Parathyroid adenoma (tissue), 2 donors: Measurements from ENCODE around the gene MYO16.

Experiments
- H2AFZ ChIP-seq: fragments of 300-600 bp; sonication (generic); one replicate; pipeline ENCODE4 v1.7.0; 2017; ENCODE audit warnings: antibody characterized with exemption, mild to moderate bottlenecking
- H3K27ac ChIP-seq: fragments of 300-600 bp; sonication (generic); one replicate; pipeline ENCODE4 v1.7.0; 2017
- H3K27me3 ChIP-seq: fragments of 300-600 bp; sonication (generic); one replicate; pipeline ENCODE4 v1.7.0; 2017; ENCODE audit warnings: low read length; ENCODE audit not compliant: control insufficient read depth, insufficient read depth
- H3K36me3 ChIP-seq: fragments of 300-600 bp; sonication (generic); one replicate; pipeline ENCODE4 v1.7.0; 2017; ENCODE audit warnings: low read length; ENCODE audit not compliant: control insufficient read depth, insufficient read depth
- H3K4me1 ChIP-seq: fragments of 300-600 bp; sonication (generic); one replicate; pipeline ENCODE4 v1.7.0; 2017; ENCODE audit warnings: control low read depth
- H3K4me2 ChIP-seq: fragments of 300-600 bp; sonication (generic); one replicate; pipeline ENCODE4 v1.7.0; 2017; ENCODE audit warnings: low read length
- H3K4me3 ChIP-seq: fragments of 300-600 bp; sonication (generic); one replicate; pipeline ENCODE4 v1.7.0; 2017; ENCODE audit warnings: low read depth, low read length
- H3K79me2 ChIP-seq: fragments of 300-600 bp; sonication (generic); one replicate; pipeline ENCODE4 v1.7.0; 2017; ENCODE audit warnings: control low read depth
- H3K9ac ChIP-seq: fragments of 300-600 bp; sonication (generic); one replicate; pipeline ENCODE4 v1.7.0; 2017; ENCODE audit warnings: mild to moderate bottlenecking
- H3K9me3 ChIP-seq: fragments of 300-600 bp; sonication (generic); one replicate; pipeline ENCODE4 v1.7.0; 2017; ENCODE audit warnings: low read length; ENCODE audit not compliant: control insufficient read depth
- CTCF ChIP-seq: fragments of 300-600 bp; sonication (generic); IDR thresholded peaks from one replicate; pipeline ENCODE4 v1.7.0; 2017; ENCODE audit warnings: antibody characterized with exemption, mild to moderate bottlenecking
- donor health status: primary hyperparathyroidism.

The MYO16 gene

GRCh38 chr13:108595436-108596274 lies 33.8 kb upstream of the MYO16 start:
- Histone ChIP-seq H3K9ac (no peak overlapping the region), H3K79me2 (no peaks in the 10 kb centered on the region), H3K36me3 (no peaks in the 10 kb centered on the region), H3K4me3 (no peak overlapping the region), H3K4me2 (no peak overlapping the region), H3K27me3 (no peaks in the 10 kb centered on the region), H3K9me3 (no peaks in the 10 kb centered on the region), H3K4me1 (no peaks in the 10 kb centered on the region), H2AFZ (no peak overlapping the region), H3K27ac (no peak overlapping the region)
- no peak for TF ChIP-seq CTCF

GRCh38 chr13:108597943-108598342 lies 31.5 kb upstream of the MYO16 start:
- H2AFZ ChIP-seq: no peak overlapping the region
- no peak overlapping the region for H3K27ac ChIP-seq
- no peaks in the 10 kb centered on the region for H3K27me3 ChIP-seq
- H3K4me2 ChIP-seq: no peak overlapping the region
- no peaks in the 10 kb centered on the region for H3K4me1 ChIP-seq
- H3K79me2 ChIP-seq: no peaks in the 10 kb centered on the region
- no peak for TF ChIP-seq CTCF
- H3K9me3 ChIP-seq: no peaks in the 10 kb centered on the region
- no peak overlapping the region for H3K9ac ChIP-seq
- H3K36me3 ChIP-seq: no peaks in the 10 kb centered on the region
- no peak overlapping the region for H3K4me3 ChIP-seq

- Histone ChIP-seq H3K27me3 (no peaks in the 10 kb centered on the region), H3K79me2 (no peaks in the 10 kb centered on the region), H3K4me2 (no peak overlapping the region), H3K36me3 (no peaks in the 10 kb centered on the region), H3K4me1 (no peaks in the 10 kb centered on the region), H3K9ac (no peak overlapping the region), H3K4me3 (no peak overlapping the region), H3K9me3 (no peaks in the 10 kb centered on the region), H3K27ac (no peak overlapping the region), H2AFZ (no peak overlapping the region)
- TF ChIP-seq CTCF: no peak
These were observed 23.0 kb upstream of the MYO16 start for GRCh38 chr13:108606424-108606823.

- no peak overlapping the region for H2AFZ ChIP-seq
- no peaks in the 10 kb centered on the region for H3K27me3 ChIP-seq
- H3K9ac ChIP-seq: no peak overlapping the region
- no peaks in the 10 kb centered on the region for H3K36me3 ChIP-seq
- no peak for TF ChIP-seq CTCF
- no peaks in the 10 kb centered on the region for H3K9me3 ChIP-seq
- H3K4me2 ChIP-seq: no peak overlapping the region
- no peak overlapping the region for H3K27ac ChIP-seq
- no peak overlapping the region for H3K4me3 ChIP-seq
- no peaks in the 10 kb centered on the region for H3K4me1 ChIP-seq
- no peaks in the 10 kb centered on the region for H3K79me2 ChIP-seq
These were observed 20.1 kb upstream of the MYO16 start for GRCh38 chr13:108609353-108609752.

- H2AFZ ChIP-seq: no peak overlapping the region
- no peak for TF ChIP-seq CTCF
These were observed 18.9 kb upstream of the MYO16 start for GRCh38 chr13:108610507-108610906.

More at GRCh38 chr13:108610507-108610906, 18.9 kb upstream of the MYO16 start:
- H3K4me3 ChIP-seq: no peak overlapping the region
- H3K4me2 ChIP-seq: no peak overlapping the region
- H3K27me3 ChIP-seq: no peaks in the 10 kb centered on the region
- H3K27ac ChIP-seq: no peak overlapping the region
- H3K79me2 ChIP-seq: no peaks in the 10 kb centered on the region
- H3K9ac ChIP-seq: no peak overlapping the region
- no peaks in the 10 kb centered on the region for H3K36me3 ChIP-seq
- H3K4me1 ChIP-seq: no peaks in the 10 kb centered on the region
- no peaks in the 10 kb centered on the region for H3K9me3 ChIP-seq
